ENCODE measurements around the gene AKNA. TPM values are rescaled to one million over a fixed set of nuclear protein-coding genes. Genes with fewer than 3 reads are reported as not detected.

AKNA gene
- polyA plus RNA-seq, 1 of the 3 experiments (the other 2 are of a cell fraction), result 0.84 TPM

GRCh38 chr9:114426046-114426948 lies 38.5 kb upstream of the AKNA start (continued):
- TF ChIP-seq POLR2AphosphoS5 (IDR thresholded peaks at IDR 0.05; ENCODE audit: low read depth, low read length) (no peak), RAD21 (IDR thresholded peaks at IDR 0.05; ENCODE audit: low read length) (no peak), FOXM1 (IDR thresholded peaks at IDR 0.05; ENCODE audit: low read depth) (no peak), GABPA (IDR thresholded peaks at IDR 0.05; ENCODE audit: low read depth) (no peak), NFIC (IDR thresholded peaks at IDR 0.05; ENCODE audit: borderline replicate concordance) (no peak), NRF1 (IDR thresholded peaks at IDR 0.05; ENCODE audit: low read depth, low read length) (no peak), TCF12 (IDR thresholded peaks at IDR 0.05) (no peak), FOSL2 (IDR thresholded peaks at IDR 0.05; ENCODE audit: borderline replicate concordance, low read depth) (no peak), EP300 (IDR thresholded peaks at IDR 0.05; ENCODE audit: borderline replicate concordance in 1 of 2, low read depth in 1 of 2, low read length in 1 of 2) (no peak)

- no peaks in the 10 kb centered on the region for H3F3A ChIP-seq (replicated peaks; ENCODE audit: insufficient read depth)
- no peak overlapping the region for H3K4me2 ChIP-seq
- H3K27me3 ChIP-seq (ENCODE audit: insufficient read depth), result no peaks in the 10 kb centered on the region; the same call in 1 of the 2 replicates
- no peaks in the 10 kb centered on the region for H4K20me1 ChIP-seq (ENCODE audit: insufficient read depth)
- ChIA-PET POLR2A (no interaction called here), CTCF (interaction anchor here (2.6 kb wide), 1 partner anchor 19 kb away, joined by 6 read pairs; no protein-coding TSS in a partner anchor)
- no peaks in the 10 kb centered on the region for H3K36me3 ChIP-seq (replicated peaks in 1 of 2; ENCODE audit: control insufficient read depth in 1 of 2, insufficient read depth in 2 of 2, low read length in 1 of 2)
- no peaks in the 10 kb centered on the region for H3K9me2 ChIP-seq
- WGBS (ENCODE audit: low lambda C conversion rate), result 73% methylated on average over 11 of the region's 11 CpGs
- no peaks in the 10 kb centered on the region for H3K4me1 ChIP-seq (ENCODE audit: control insufficient read depth in 1 of 2, insufficient read depth in 2 of 2, low read depth in 1 of 2, low read length in 1 of 2)
- no peak for DNase-seq
- H3K9me3 ChIP-seq, result no peaks in the 10 kb centered on the region
- H3K79me2 ChIP-seq (ENCODE audit: insufficient read depth), result no peaks in the 10 kb centered on the region
- H2AFZ ChIP-seq (ENCODE audit: low read depth), result no peak overlapping the region
- no peak overlapping the region for H3K27ac ChIP-seq (ENCODE audit: low read depth in 2 of 2, low read length in 1 of 2)
- no peak for TF ChIP-seq GABPA (IDR thresholded peaks at IDR 0.05; ENCODE audit: low read depth)
- TF ChIP-seq REST (IDR thresholded peaks at IDR 0.05; ENCODE audit: low read depth, low read length), result no peak
- no peak for TF ChIP-seq POLR2AphosphoS5 (IDR thresholded peaks at IDR 0.05; ENCODE audit: low read depth, low read length)
- TF ChIP-seq NFIC (IDR thresholded peaks at IDR 0.05; ENCODE audit: borderline replicate concordance), result no peak
- no peak for TF ChIP-seq RXRA (IDR thresholded peaks at IDR 0.05; ENCODE audit: borderline replicate concordance, low read depth)
- no peak for TF ChIP-seq NRF1 (IDR thresholded peaks at IDR 0.05; ENCODE audit: low read depth, low read length)
- no peak for TF ChIP-seq ELF1 (IDR thresholded peaks at IDR 0.05)
- TF ChIP-seq CHD2 (IDR thresholded peaks at IDR 0.05; ENCODE audit: low read length, partially characterized antibody), result no peak
- no peak for TF ChIP-seq EZH2phosphoT487 (IDR thresholded peaks at IDR 0.05; ENCODE audit: borderline replicate concordance, low read depth)
- TF ChIP-seq RCOR1 (IDR thresholded peaks at IDR 0.05; ENCODE audit: low read length), result no peak
- TF ChIP-seq CTCF (IDR thresholded peaks at IDR 0.05), result no peak
- no peak for TF ChIP-seq MAX (IDR thresholded peaks at IDR 0.05; ENCODE audit: low read depth)
- TF ChIP-seq TCF12 (IDR thresholded peaks at IDR 0.05), result no peak
- no peak for TF ChIP-seq TAF1 (IDR thresholded peaks at IDR 0.05; ENCODE audit: borderline replicate concordance, low read depth, low read length)
- H3K9ac ChIP-seq, result no peak overlapping the region
- H3K4me3 ChIP-seq (ENCODE audit: low read depth in 2 of 2, low read length in 1 of 2), result no peak overlapping the region
These were observed 37.3 kb upstream of the AKNA start for GRCh38 chr9:114425126-114425525.
